Astrocyte (in vitro differentiated cells and primary cell): ENCODE data around the gene FOXL3. TPM values are rescaled to one million over a fixed set of nuclear protein-coding genes. Genes with fewer than 3 reads are reported as not detected.
A peak's percentile ranks its signal among the peaks of the same experiment; 100 is the strongest.

Experiments used
- DNase-seq: peaks from one replicate; pipeline ENCODE4 v3.0.0-alpha.2; 2010; ENCODE audit warnings: low read depth
- FAIRE-seq: peaks from 2 replicates; lab custom pipeline; 2011; peaks lifted over from hg19 to GRCh38; lab: Jason Lieb, UNC
- H2AFZ ChIP-seq: 2 replicates; pipeline ENCODE4 v1.6.0; 2012; ENCODE audit warnings: low read depth, low read length, inconsistent platforms
- H3K27ac ChIP-seq: 2 replicates; pipeline ENCODE4 v1.5.1; 2011; ENCODE audit warnings: low read depth, low read length, inconsistent platforms
- H3K27me3 ChIP-seq: 2 replicates; pipeline ENCODE4 v1.6.0; 2011; ENCODE audit warnings: low read length, inconsistent platforms; ENCODE audit not compliant: insufficient read depth
- H3K36me3 ChIP-seq: 2 replicates; pipeline ENCODE4 v1.5.1; 2011; ENCODE audit warnings: low read length, inconsistent platforms; ENCODE audit not compliant: insufficient read depth
- H3K4me1 ChIP-seq: 2 replicates; pipeline ENCODE4 v1.5.1; 2011; ENCODE audit warnings: low read length, inconsistent platforms; ENCODE audit not compliant: insufficient read depth
- H3K4me2 ChIP-seq: 2 replicates; pipeline ENCODE4 v1.6.0; 2012; ENCODE audit warnings: low read length, inconsistent platforms
- H3K4me3 ChIP-seq: 2 replicates; pipeline ENCODE4 v1.5.1; 2011; ENCODE audit warnings: low read depth, mild to moderate bottlenecking, low read length, inconsistent platforms; ENCODE audit not compliant: insufficient read depth
- H3K79me2 ChIP-seq: 2 replicates; pipeline ENCODE4 v1.6.0; 2012; ENCODE audit warnings: mild to moderate bottlenecking, low read length, inconsistent platforms; ENCODE audit not compliant: insufficient read depth
- H3K9ac ChIP-seq: 2 replicates; pipeline ENCODE4 v1.6.0; 2012; ENCODE audit warnings: mild to moderate bottlenecking, low read length, inconsistent platforms
- H3K9me3 ChIP-seq: 2 replicates; pipeline ENCODE4 v1.5.1; 2012; ENCODE audit warnings: low read depth, mild to moderate bottlenecking, low read length, inconsistent platforms; ENCODE audit not compliant: insufficient read depth
- H4K20me1 ChIP-seq: 2 replicates; pipeline ENCODE4 v1.6.0; 2012; ENCODE audit warnings: low read length, inconsistent platforms; ENCODE audit not compliant: insufficient read depth
- H3K27ac Mint-ChIP-seq: one replicate; pipeline ENCODE4 v1.8.0; 2021; ENCODE audit warnings: mild to moderate bottlenecking, mixed read lengths; ENCODE audit not compliant: unreplicated experiment
- H3K27me3 Mint-ChIP-seq: one replicate; pipeline ENCODE4 v1.8.0; 2021; ENCODE audit warnings: low read depth, mixed read lengths; ENCODE audit not compliant: unreplicated experiment
- H3K36me3 Mint-ChIP-seq: one replicate; pipeline ENCODE4 v1.8.0; 2021; ENCODE audit warnings: low read depth, mixed read lengths; ENCODE audit not compliant: unreplicated experiment
- H3K4me1 Mint-ChIP-seq: one replicate; pipeline ENCODE4 v1.8.0; 2021; ENCODE audit warnings: low read depth, mixed read lengths; ENCODE audit not compliant: unreplicated experiment
- H3K4me3 Mint-ChIP-seq: one replicate; pipeline ENCODE4 v1.8.0; 2021; ENCODE audit warnings: mild to moderate bottlenecking, moderate library complexity, mixed read lengths; ENCODE audit not compliant: unreplicated experiment
- H3K9me3 Mint-ChIP-seq: one replicate; pipeline ENCODE4 v1.8.0; 2021; ENCODE audit warnings: mild to moderate bottlenecking, mixed read lengths; ENCODE audit not compliant: unreplicated experiment
- CTCF ChIP-seq: IDR thresholded peaks from 2 replicates; pipeline ENCODE4 v1.5.1; 2011; ENCODE audit warnings: low read depth, mild to moderate bottlenecking, inconsistent platforms, low read length, moderate library complexity; ENCODE audit not compliant: insufficient read depth
- EZH2 ChIP-seq: IDR thresholded peaks from 2 replicates; pipeline ENCODE4 v1.6.1; 2012; ENCODE audit warnings: mild to moderate bottlenecking, low read length, inconsistent platforms; ENCODE audit not compliant: insufficient read depth
- total RNA-seq: library from RNA; stranded (reverse); gene quantifications from 2 replicates; pipeline ENCODE4 v1.2.1, GENCODE V29; 2021

The FOXL3 gene
- total RNA-seq, 1 donor from 2014 or later, result not detected

GRCh38 chr7:276230-276835 lies 13.6 kb upstream of the FOXL3 start:
- FAIRE-seq, result no peak
- H3K9me3 Mint-ChIP-seq, result peaks cover 29% of the 10 kb centered on the region
- no peak overlapping the region for H3K27ac Mint-ChIP-seq
- H3K36me3 Mint-ChIP-seq, result peaks cover 4% of the 10 kb centered on the region
- Histone ChIP-seq H3K79me2 (no peaks in the 10 kb centered on the region), H3K4me1 (no peaks in the 10 kb centered on the region), H3K27ac (no peak overlapping the region), H4K20me1 (no peaks in the 10 kb centered on the region), H3K9ac (no peak overlapping the region), H2AFZ (no peak overlapping the region), H3K27me3 (peaks cover 3% of the 10 kb centered on the region), H3K4me3 (no peak overlapping the region), H3K4me2 (no peak overlapping the region), H3K36me3 (no peaks in the 10 kb centered on the region), H3K9me3 (peaks cover 5% of the 10 kb centered on the region)
- H3K4me3 Mint-ChIP-seq, result no peak overlapping the region
- DNase-seq, result no peak
- TF ChIP-seq CTCF, result no peak
- TF ChIP-seq EZH2, result no peak
- H3K4me1 Mint-ChIP-seq, result no peaks in the 10 kb centered on the region
- peaks cover 33% of the 10 kb centered on the region for H3K27me3 Mint-ChIP-seq

- DNase-seq, result no peak
- no peak for FAIRE-seq
- H3K4me1 Mint-ChIP-seq, result no peaks in the 10 kb centered on the region
- Histone ChIP-seq H3K36me3 (no peaks in the 10 kb centered on the region), H3K27me3 (peaks cover 3% of the 10 kb centered on the region), H3K4me1 (no peaks in the 10 kb centered on the region), H4K20me1 (no peaks in the 10 kb centered on the region), H3K4me3 (no peak overlapping the region), H2AFZ (no peak overlapping the region), H3K9me3 (peaks cover 5% of the 10 kb centered on the region), H3K79me2 (no peaks in the 10 kb centered on the region), H3K4me2 (no peak overlapping the region), H3K27ac (no peak overlapping the region), H3K9ac (no peak overlapping the region)
- no peak for TF ChIP-seq EZH2
- no peak for TF ChIP-seq CTCF
- H3K27ac Mint-ChIP-seq, result peak overlapping the region; percentile 47
- peaks cover 4% of the 10 kb centered on the region for H3K36me3 Mint-ChIP-seq
- H3K4me3 Mint-ChIP-seq, result no peak overlapping the region
- H3K9me3 Mint-ChIP-seq, result peaks cover 29% of the 10 kb centered on the region
- H3K27me3 Mint-ChIP-seq, result peaks cover 39% of the 10 kb centered on the region
Measured at GRCh38 chr7:277228-277627, 12.7 kb upstream of the FOXL3 start.

GRCh38 chr7:278081-278480 lies 11.9 kb upstream of the FOXL3 start:
- Histone ChIP-seq H3K36me3 (no peaks in the 10 kb centered on the region), H3K27ac (no peak overlapping the region), H3K27me3 (peaks cover 3% of the 10 kb centered on the region), H3K9me3 (peaks cover 3% of the 10 kb centered on the region), H3K9ac (no peak overlapping the region), H2AFZ (no peak overlapping the region), H3K79me2 (no peaks in the 10 kb centered on the region), H3K4me2 (no peak overlapping the region), H3K4me1 (no peaks in the 10 kb centered on the region), H3K4me3 (no peak overlapping the region), H4K20me1 (no peaks in the 10 kb centered on the region)
- no peak overlapping the region for H3K4me3 Mint-ChIP-seq
- no peaks in the 10 kb centered on the region for H3K4me1 Mint-ChIP-seq
- H3K27ac Mint-ChIP-seq, result no peak overlapping the region
- no peak for FAIRE-seq
- TF ChIP-seq CTCF, result no peak
- no peak for TF ChIP-seq EZH2
- H3K27me3 Mint-ChIP-seq, result peaks cover 39% of the 10 kb centered on the region
- no peak for DNase-seq
- H3K9me3 Mint-ChIP-seq, result peaks cover 23% of the 10 kb centered on the region
- peaks cover 4% of the 10 kb centered on the region for H3K36me3 Mint-ChIP-seq
